Bronchial epithelial cell (primary cell): ENCODE data around the gene GNG7. TPM values are rescaled to one million over a fixed set of nuclear protein-coding genes. Genes with fewer than 3 reads are reported as not detected.
"Not testable (repeated sequence)": the region's sequence is repeated elsewhere in the genome, so short reads cannot be mapped to it uniquely, and the experiment has no call there.

Experiments used
- DNase-seq: peaks from one replicate; pipeline ENCODE4 v3.0.0-alpha.2; 2010; ENCODE audit warnings: low read depth
- FAIRE-seq: peaks from 2 replicates; lab custom pipeline; 2011; peaks lifted over from hg19 to GRCh38; lab: Jason Lieb, UNC
- H3K27me3 ChIP-seq: 2 replicates; pipeline ENCODE4 v1.5.1; 2011; ENCODE audit warnings: low read length; ENCODE audit not compliant: control insufficient read depth, insufficient read depth
- H3K36me3 ChIP-seq: 2 replicates; pipeline ENCODE4 v1.5.1; 2011; ENCODE audit warnings: low read length; ENCODE audit not compliant: control insufficient read depth, insufficient read depth
- H3K4me3 ChIP-seq: 2 replicates; pipeline ENCODE4 v1.5.1; 2011; ENCODE audit warnings: mild to moderate bottlenecking, low read depth, low read length, control low read depth
- CTCF ChIP-seq: IDR thresholded peaks from 2 replicates; pipeline ENCODE4 v1.5.1; 2011; ENCODE audit warnings: mild to moderate bottlenecking, moderate library complexity, low read length, control low read depth, inconsistent platforms; ENCODE audit not compliant: insufficient read depth, severe bottlenecking
- total RNA-seq: library from RNA; depleted of rRNA; stranded (reverse); fragments of >200 nt; gene quantifications from 2 replicates; pipeline ENCODE4 v1.2.1, GENCODE V29; 2014

The GNG7 gene
- total RNA-seq, 1 donor from 2014 or later = under 0.01 TPM

GRCh38 chr19:2560369-2560768 is 142.1 kb downstream of the GNG7 start:
- no peak overlapping the region for H3K4me3 ChIP-seq
- DNase-seq = no peak
- no peak for FAIRE-seq
- no peak for TF ChIP-seq CTCF
- no peaks in the 10 kb centered on the region for H3K27me3 ChIP-seq
- H3K36me3 ChIP-seq = no peaks in the 10 kb centered on the region

DNA sequence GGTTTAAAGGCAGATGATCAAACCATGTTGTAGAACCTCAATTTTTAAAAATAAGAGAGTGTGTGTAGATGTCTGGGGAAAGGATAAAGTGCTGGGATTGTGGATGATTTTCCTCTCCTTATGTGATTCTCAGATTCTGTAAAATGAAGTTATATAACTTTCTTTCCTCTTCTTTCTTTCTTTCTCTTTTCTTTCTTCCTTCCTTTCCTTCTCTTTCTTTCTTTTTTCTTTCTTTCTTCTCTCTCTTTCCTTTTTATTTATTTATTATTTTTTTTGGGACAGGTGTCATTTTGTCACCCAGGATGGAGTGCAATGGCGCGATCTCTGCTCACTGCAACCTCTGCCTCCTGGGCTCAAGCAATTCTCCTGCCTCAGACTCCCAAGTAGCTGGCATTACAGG is 144.0 kb downstream of the GNG7 start:
- H3K27me3 ChIP-seq = no peaks in the 10 kb centered on the region
- no peaks in the 10 kb centered on the region for H3K36me3 ChIP-seq
- DNase-seq = no peak
- no peak for TF ChIP-seq CTCF
- no peak overlapping the region for H3K4me3 ChIP-seq
- FAIRE-seq = no peak

GRCh38 chr19:2558131-2558530 is 144.4 kb downstream of the GNG7 start:
- not testable (repeated sequence) for H3K36me3 ChIP-seq, DNase-seq, H3K4me3 ChIP-seq, FAIRE-seq, H3K27me3 ChIP-seq

DNA sequence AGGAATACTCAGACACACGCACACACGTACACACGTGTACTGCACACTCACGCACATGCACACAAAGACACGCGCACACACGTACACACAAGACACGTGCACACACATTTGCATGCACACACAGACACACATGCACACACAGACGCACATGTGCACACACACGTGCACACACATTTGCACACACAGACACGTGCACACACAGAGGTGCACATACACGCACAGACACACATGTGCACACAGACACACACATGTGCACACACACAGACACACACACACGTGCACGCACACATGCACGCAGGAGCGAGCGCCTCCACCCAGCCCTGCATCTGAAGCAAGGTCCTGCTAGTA is 145.4 kb downstream of the GNG7 start:
- no peak overlapping the region for H3K4me3 ChIP-seq
- DNase-seq = no peak
- H3K27me3 ChIP-seq = no peaks in the 10 kb centered on the region
- no peaks in the 10 kb centered on the region for H3K36me3 ChIP-seq
- TF ChIP-seq CTCF = no peak
- FAIRE-seq = no peak

DNA sequence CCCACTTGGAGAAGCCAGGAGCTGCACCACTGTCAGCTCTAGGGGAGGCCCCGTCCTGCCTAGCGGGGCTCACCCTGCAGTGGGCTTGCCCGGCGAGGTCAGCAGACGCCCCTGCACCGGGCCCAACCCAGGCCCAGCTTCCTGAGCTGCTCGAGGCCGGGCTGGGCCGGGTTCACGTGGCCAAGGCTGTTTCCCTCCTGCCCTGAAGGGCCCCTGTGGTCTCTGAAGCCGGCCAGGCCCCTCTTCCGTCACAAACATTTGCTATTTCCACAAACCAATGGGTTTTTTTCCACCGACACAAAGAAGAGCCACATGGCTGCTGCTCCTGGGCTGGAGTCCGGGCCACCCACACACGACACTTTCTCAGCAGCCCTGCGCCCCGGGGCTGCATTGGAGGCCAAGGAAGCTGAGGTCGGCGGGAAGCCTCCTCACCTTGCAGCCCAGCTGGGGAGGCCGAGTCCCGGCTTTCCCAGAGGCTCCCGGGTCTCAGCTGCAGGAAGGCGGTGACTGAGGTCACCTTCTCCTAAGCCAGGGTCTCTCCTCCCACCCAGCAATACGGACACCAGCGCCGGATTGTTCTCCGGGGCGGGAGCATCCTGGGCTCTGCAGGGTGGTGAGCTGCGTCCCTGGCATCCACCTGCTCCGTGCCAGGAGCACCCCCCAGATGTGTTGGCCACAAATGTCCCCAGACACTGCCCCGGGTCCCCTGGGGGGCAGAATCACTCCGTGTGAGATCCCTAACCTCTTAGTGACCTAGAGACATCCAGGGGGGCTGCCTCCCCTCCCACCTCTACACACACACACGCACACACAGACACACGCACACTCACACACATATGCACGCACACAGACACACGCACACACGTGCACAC is 146.0 kb downstream of the GNG7 start:
- Histone ChIP-seq H3K27me3 (no peaks in the 10 kb centered on the region), H3K36me3 (no peaks in the 10 kb centered on the region), H3K4me3 (no peak overlapping the region)
- DNase-seq (no peak), FAIRE-seq (no peak)
- TF ChIP-seq CTCF = no peak

- H3K27me3 ChIP-seq = no peaks in the 10 kb centered on the region
- TF ChIP-seq CTCF = no peak
- FAIRE-seq (no peak), DNase-seq (no peak)
- H3K4me3 ChIP-seq = no peak overlapping the region
- no peaks in the 10 kb centered on the region for H3K36me3 ChIP-seq
These were observed 146.9 kb downstream of the GNG7 start for GRCh38 chr19:2555422-2556220.
